Adipocyte (in vitro differentiated cells): Measurements from ENCODE around the gene NFE2L3.
"Not testable (repeated sequence)": the region's sequence is repeated elsewhere in the genome, so short reads cannot be mapped to it uniquely, and the experiment has no call there.

Experiments
- DNase-seq: peaks from one replicate; pipeline ENCODE4 v3.0.0-alpha.2; 2015; ENCODE audit warnings: low read depth
- H3K27me3 ChIP-seq: replicated peaks from 2 replicates; pipeline ENCODE4 v1.7.0; 2013; ENCODE audit warnings: mild to moderate bottlenecking, low read length, moderate library complexity; ENCODE audit not compliant: control insufficient read depth, insufficient read depth
- H3K36me3 ChIP-seq: 2 replicates; pipeline ENCODE4 v1.7.0; 2013; ENCODE audit warnings: low read length, mild to moderate bottlenecking, moderate library complexity; ENCODE audit not compliant: control insufficient read depth, insufficient read depth, severe bottlenecking
- H3K4me1 ChIP-seq: 2 replicates; pipeline ENCODE4 v1.7.0; 2013; ENCODE audit warnings: mild to moderate bottlenecking, low read length, moderate library complexity; ENCODE audit not compliant: control insufficient read depth, insufficient read depth
- H3K4me3 ChIP-seq: 2 replicates; pipeline ENCODE4 v1.7.0; 2013; ENCODE audit warnings: mild to moderate bottlenecking, low read length, moderate library complexity
- H3K9ac ChIP-seq: 2 replicates; pipeline ENCODE4 v1.7.0; 2013; ENCODE audit warnings: mild to moderate bottlenecking, low read length, moderate library complexity
- H3K9me3 ChIP-seq: 2 replicates; pipeline ENCODE4 v1.7.0; 2013; ENCODE audit warnings: mild to moderate bottlenecking, low read length, moderate library complexity; ENCODE audit not compliant: control insufficient read depth

NFE2L3 gene

GRCh38 chr7:26171601-26172000 is 19.6 kb downstream of the NFE2L3 start:
- Histone ChIP-seq H3K4me1 (peaks cover 6% of the 10 kb centered on the region), H3K36me3 (no peaks in the 10 kb centered on the region), H3K9me3 (no peaks in the 10 kb centered on the region), H3K27me3 (peaks cover 6% of the 10 kb centered on the region), H3K4me3 (no peak overlapping the region), H3K9ac (no peak overlapping the region)
- no peak for DNase-seq

- Histone ChIP-seq H3K4me1 (peaks cover 1% of the 10 kb centered on the region), H3K36me3 (no peaks in the 10 kb centered on the region), H3K9ac (no peak overlapping the region), H3K4me3 (no peak overlapping the region), H3K9me3 (no peaks in the 10 kb centered on the region), H3K27me3 (peaks cover 2% of the 10 kb centered on the region)
- DNase-seq = no peak
Measured at GRCh38 chr7:26172048-26172447, 20.1 kb downstream of the NFE2L3 start.

- not testable (repeated sequence) for H3K4me1 ChIP-seq, H3K9me3 ChIP-seq, H3K9ac ChIP-seq, DNase-seq, H3K27me3 ChIP-seq, H3K36me3 ChIP-seq, H3K4me3 ChIP-seq
Measured at GRCh38 chr7:26175903-26176302, 23.9 kb downstream of the NFE2L3 start.

- not testable (repeated sequence) for DNase-seq
Measured at GRCh38 chr7:26176696-26177095, 24.7 kb downstream of the NFE2L3 start.

GRCh38 chr7:26177269-26177668 is 25.3 kb downstream of the NFE2L3 start:
- not testable (repeated sequence) for H3K27me3 ChIP-seq, H3K4me3 ChIP-seq, H3K9me3 ChIP-seq, DNase-seq, H3K9ac ChIP-seq, H3K4me1 ChIP-seq, H3K36me3 ChIP-seq

More at GRCh38 chr7:26176696-26177095, 24.7 kb downstream of the NFE2L3 start:
- not testable (repeated sequence) for H3K4me3 ChIP-seq, H3K27me3 ChIP-seq, H3K4me1 ChIP-seq, H3K9ac ChIP-seq, H3K36me3 ChIP-seq, H3K9me3 ChIP-seq

- no peak overlapping the region for H3K4me3 ChIP-seq
- no peaks in the 10 kb centered on the region for H3K27me3 ChIP-seq
- peaks cover 3% of the 10 kb centered on the region for H3K4me1 ChIP-seq
- no peaks in the 10 kb centered on the region for H3K9me3 ChIP-seq
- H3K36me3 ChIP-seq = no peaks in the 10 kb centered on the region
- H3K9ac ChIP-seq = no peak overlapping the region
- no peak for DNase-seq
Measured at GRCh38 chr7:26178272-26178960, 26.4 kb downstream of the NFE2L3 start.

GRCh38 chr7:26179422-26179821 is 27.4 kb downstream of the NFE2L3 start:
- no peak overlapping the region for H3K9ac ChIP-seq
- no peaks in the 10 kb centered on the region for H3K9me3 ChIP-seq
- H3K27me3 ChIP-seq = no peaks in the 10 kb centered on the region
- peaks cover 13% of the 10 kb centered on the region for H3K4me1 ChIP-seq
- no peak for DNase-seq
- no peak overlapping the region for H3K4me3 ChIP-seq
- no peaks in the 10 kb centered on the region for H3K36me3 ChIP-seq

- Histone ChIP-seq H3K9me3 (no peaks in the 10 kb centered on the region), H3K4me3 (no peak overlapping the region), H3K4me1 (peaks cover 15% of the 10 kb centered on the region), H3K27me3 (no peaks in the 10 kb centered on the region), H3K9ac (no peak overlapping the region), H3K36me3 (peaks cover under 1% of the 10 kb centered on the region)
- no peak for DNase-seq
Measured at GRCh38 chr7:26179826-26180497, 28.0 kb downstream of the NFE2L3 start.

GRCh38 chr7:26180792-26181198 is 28.8 kb downstream of the NFE2L3 start:
- no peak overlapping the region for H3K4me3 ChIP-seq
- no peaks in the 10 kb centered on the region for H3K27me3 ChIP-seq
- H3K9ac ChIP-seq = no peak overlapping the region
- peaks cover 20% of the 10 kb centered on the region for H3K4me1 ChIP-seq
- DNase-seq = no peak
- no peaks in the 10 kb centered on the region for H3K9me3 ChIP-seq
- peaks cover 5% of the 10 kb centered on the region for H3K36me3 ChIP-seq

- Histone ChIP-seq H3K27me3 (no peaks in the 10 kb centered on the region), H3K4me1 (peaks cover 24% of the 10 kb centered on the region), H3K9me3 (no peaks in the 10 kb centered on the region), H3K9ac (no peak overlapping the region), H3K4me3 (no peak overlapping the region), H3K36me3 (peaks cover 10% of the 10 kb centered on the region)
- no peak for DNase-seq
Measured at GRCh38 chr7:26181474-26182227, 29.7 kb downstream of the NFE2L3 start.

- H3K9me3 ChIP-seq = no peaks in the 10 kb centered on the region
- H3K4me3 ChIP-seq = no peak overlapping the region
- H3K4me1 ChIP-seq = peaks cover 30% of the 10 kb centered on the region
- no peaks in the 10 kb centered on the region for H3K27me3 ChIP-seq
- H3K36me3 ChIP-seq = peaks cover 12% of the 10 kb centered on the region
- H3K9ac ChIP-seq = no peak overlapping the region
- no peak for DNase-seq
Measured at GRCh38 chr7:26182283-26182682, 30.3 kb downstream of the NFE2L3 start.
